HepG2 (cell line): Measurements from ENCODE around the gene BMAL1. TPM values are rescaled to one million over a fixed set of nuclear protein-coding genes. Genes with fewer than 3 reads are reported as not detected.

Experiments
- DMAP1 ChIP-seq: IDR thresholded peaks from 2 replicates; pipeline ENCODE4 v1.6.1; 2016
- GABPA ChIP-seq, 2 experiments: IDR thresholded peaks; 2 replicates each; pipeline ENCODE4 v1.6.1; 2011 to 2016; ENCODE audit warnings: low read depth in 2 of 2, low read length in 1 of 2, missing biosample characterization in 1 of 2, missing genetic modification characterization in 1 of 2
- GATAD2A ChIP-seq: IDR thresholded peaks from 2 replicates; pipeline ENCODE4 v1.6.1; 2016
- RBM39 ChIP-seq: fragments of 200-400 bp; formaldehyde crosslinking; IDR thresholded peaks from one replicate; pipeline ENCODE4 v1.6.1; 2018; ENCODE audit warnings: antibody characterized with exemption, mild to moderate bottlenecking, low read depth, low read length; ENCODE audit not compliant: poor library complexity, severe bottlenecking
- ZMYM4 ChIP-seq: sonication (generic); formaldehyde crosslinking; IDR thresholded peaks from 2 replicates; pipeline ENCODE4 v1.8.1; 2023; ENCODE audit warnings: mild to moderate bottlenecking, missing genetic modification reagents
- ZNF709 ChIP-seq: sonication (generic); formaldehyde crosslinking; IDR thresholded peaks from 2 replicates; pipeline ENCODE4 v1.5.0; 2020; ENCODE audit warnings: mild to moderate bottlenecking, missing genetic modification reagents
- ZSCAN22 ChIP-seq: sonication (generic); formaldehyde crosslinking; IDR thresholded peaks from 2 replicates; pipeline ENCODE4 v1.4.0; 2020; ENCODE audit warnings: mild to moderate bottlenecking, missing genetic modification reagents
- polyA plus RNA-seq, 8 experiments: library from polyadenylated mRNA; depleted of rRNA in 3 of 8; stranded (reverse) in 7 of 8; unstranded in 1 of 8; fragments of >200 nt; fragmentation: Illumina TruSeq in 4 of 8; extraction: Trizol in 4 of 8; gene quantifications; 2 replicates each; pipeline versions ENCODE4 v1.2.1 to v1.2.3, GENCODE V29; 2011 to 2016; ENCODE audit warnings: low read depth in 4 of 8, missing spikeins in 1 of 8, mixed read lengths in 1 of 8; ENCODE audit not compliant: insufficient read depth in 1 of 8
- total RNA-seq, 5 experiments: library from RNA; depleted of rRNA; stranded (reverse); fragments of >200 nt; fragmentation: Illumina TruSeq; extraction: Trizol; gene quantifications; 2 replicates each; pipeline ENCODE4 v1.2.3, GENCODE V29; 2016; ENCODE audit warnings: low read depth in 1 of 5
- TF ChIP-seq, protein P1 (sequence below): sonication (generic); formaldehyde crosslinking; IDR thresholded peaks from 2 replicates; pipeline ENCODE4 v1.5.0; 2020; ENCODE audit warnings: mild to moderate bottlenecking, missing genetic modification reagents, borderline replicate concordance
- TF ChIP-seq, protein P2 (sequence below): sonication (generic); formaldehyde crosslinking; IDR thresholded peaks from 2 replicates; pipeline ENCODE4 v1.9.0; 2021; ENCODE audit warnings: missing genetic modification reagents, borderline replicate concordance
- TF ChIP-seq, protein P3 (sequence below): conservative IDR thresholded peaks from 2 replicates; pipeline ENCODE4 v1.6.1; 2018; ENCODE audit warnings: missing genetic modification reagents
- TF ChIP-seq, protein P4 (sequence below): IDR thresholded peaks from 2 replicates; pipeline ENCODE4 v1.6.1; 2016; ENCODE audit warnings: low read depth
- TF ChIP-seq, protein P5 (sequence below): sonication (generic); formaldehyde crosslinking; IDR thresholded peaks from 2 replicates; pipeline ENCODE4 v1.5.1; 2020; ENCODE audit warnings: mild to moderate bottlenecking, missing genetic modification reagents
- TF ChIP-seq, protein P6 (sequence below): IDR thresholded peaks from 2 replicates; pipeline ENCODE4 v1.6.1; 2016; ENCODE audit warnings: missing genetic modification reagents, missing compliant biosample characterization

Gene BMAL1
- total and polyA plus RNA-seq, 2 of the 13 experiments (the other 11 are each of a cell fraction or from before 2014, with no cell fraction given) = 4.5 to 4.8 TPM

DNA sequence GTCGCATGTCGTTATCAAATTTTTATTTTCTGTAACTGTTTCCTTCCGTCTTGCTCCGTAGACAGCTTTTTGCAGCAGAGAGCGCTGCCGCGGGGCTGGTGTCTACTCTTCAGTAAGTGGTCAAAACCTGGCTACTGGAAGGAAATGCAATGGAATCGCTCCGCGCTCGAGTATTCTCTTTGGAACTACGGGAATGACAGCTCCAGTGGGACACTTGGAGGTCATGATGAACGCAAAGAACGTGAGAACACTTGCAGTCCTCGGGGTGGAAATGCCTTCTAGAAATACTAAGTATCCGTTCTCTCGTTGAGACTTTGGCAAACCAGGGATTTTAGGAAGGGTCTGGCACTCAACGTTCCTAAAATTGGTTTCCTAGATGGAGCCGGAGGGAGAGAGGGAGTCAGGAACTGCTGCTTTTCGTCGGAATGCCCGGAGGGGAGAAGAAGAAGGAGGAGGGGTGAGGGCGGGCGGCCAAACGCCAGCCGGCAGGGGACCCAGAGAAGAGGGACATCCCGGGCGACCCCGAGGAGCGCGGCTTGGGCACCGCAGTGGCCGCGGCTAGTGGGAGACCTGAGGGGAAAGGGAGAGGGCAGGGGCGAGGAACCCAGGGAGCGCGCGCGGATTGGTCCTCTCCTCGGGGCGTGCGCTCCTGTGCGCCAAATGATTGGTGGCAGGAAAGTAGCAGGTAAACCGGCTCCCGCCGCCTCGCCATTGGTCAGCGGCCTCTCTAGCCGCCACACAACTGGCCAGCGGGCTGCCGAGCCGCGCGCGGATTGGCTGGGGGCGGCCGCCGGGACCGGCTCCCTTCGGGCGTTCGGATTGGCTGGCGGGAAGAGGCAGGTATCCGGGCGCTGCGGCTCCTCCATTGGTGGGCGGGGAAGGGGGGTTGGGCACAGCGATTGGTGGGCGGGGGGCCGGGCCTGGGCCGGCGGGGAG, 490 bp upstream of the BMAL1 start (continued):
- TF ChIP-seq, protein P1, sequence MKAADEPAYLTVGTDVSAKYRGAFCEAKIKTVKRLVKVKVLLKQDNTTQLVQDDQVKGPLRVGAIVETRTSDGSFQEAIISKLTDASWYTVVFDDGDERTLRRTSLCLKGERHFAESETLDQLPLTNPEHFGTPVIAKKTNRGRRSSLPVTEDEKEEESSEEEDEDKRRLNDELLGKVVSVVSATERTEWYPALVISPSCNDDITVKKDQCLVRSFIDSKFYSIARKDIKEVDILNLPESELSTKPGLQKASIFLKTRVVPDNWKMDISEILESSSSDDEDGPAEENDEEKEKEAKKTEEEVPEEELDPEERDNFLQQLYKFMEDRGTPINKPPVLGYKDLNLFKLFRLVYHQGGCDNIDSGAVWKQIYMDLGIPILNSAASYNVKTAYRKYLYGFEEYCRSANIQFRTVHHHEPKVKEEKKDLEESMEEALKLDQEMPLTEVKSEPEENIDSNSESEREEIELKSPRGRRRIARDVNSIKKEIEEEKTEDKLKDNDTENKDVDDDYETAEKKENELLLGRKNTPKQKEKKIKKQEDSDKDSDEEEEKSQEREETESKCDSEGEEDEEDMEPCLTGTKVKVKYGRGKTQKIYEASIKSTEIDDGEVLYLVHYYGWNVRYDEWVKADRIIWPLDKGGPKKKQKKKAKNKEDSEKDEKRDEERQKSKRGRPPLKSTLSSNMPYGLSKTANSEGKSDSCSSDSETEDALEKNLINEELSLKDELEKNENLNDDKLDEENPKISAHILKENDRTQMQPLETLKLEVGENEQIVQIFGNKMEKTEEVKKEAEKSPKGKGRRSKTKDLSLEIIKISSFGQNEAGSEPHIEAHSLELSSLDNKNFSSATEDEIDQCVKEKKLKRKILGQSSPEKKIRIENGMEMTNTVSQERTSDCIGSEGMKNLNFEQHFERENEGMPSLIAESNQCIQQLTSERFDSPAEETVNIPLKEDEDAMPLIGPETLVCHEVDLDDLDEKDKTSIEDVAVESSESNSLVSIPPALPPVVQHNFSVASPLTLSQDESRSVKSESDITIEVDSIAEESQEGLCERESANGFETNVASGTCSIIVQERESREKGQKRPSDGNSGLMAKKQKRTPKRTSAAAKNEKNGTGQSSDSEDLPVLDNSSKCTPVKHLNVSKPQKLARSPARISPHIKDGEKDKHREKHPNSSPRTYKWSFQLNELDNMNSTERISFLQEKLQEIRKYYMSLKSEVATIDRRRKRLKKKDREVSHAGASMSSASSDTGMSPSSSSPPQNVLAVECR (CRISPR knock-in tag) = peak; percentile 47; the same call in 1 of the 2 replicates
- TF ChIP-seq, protein P2, sequence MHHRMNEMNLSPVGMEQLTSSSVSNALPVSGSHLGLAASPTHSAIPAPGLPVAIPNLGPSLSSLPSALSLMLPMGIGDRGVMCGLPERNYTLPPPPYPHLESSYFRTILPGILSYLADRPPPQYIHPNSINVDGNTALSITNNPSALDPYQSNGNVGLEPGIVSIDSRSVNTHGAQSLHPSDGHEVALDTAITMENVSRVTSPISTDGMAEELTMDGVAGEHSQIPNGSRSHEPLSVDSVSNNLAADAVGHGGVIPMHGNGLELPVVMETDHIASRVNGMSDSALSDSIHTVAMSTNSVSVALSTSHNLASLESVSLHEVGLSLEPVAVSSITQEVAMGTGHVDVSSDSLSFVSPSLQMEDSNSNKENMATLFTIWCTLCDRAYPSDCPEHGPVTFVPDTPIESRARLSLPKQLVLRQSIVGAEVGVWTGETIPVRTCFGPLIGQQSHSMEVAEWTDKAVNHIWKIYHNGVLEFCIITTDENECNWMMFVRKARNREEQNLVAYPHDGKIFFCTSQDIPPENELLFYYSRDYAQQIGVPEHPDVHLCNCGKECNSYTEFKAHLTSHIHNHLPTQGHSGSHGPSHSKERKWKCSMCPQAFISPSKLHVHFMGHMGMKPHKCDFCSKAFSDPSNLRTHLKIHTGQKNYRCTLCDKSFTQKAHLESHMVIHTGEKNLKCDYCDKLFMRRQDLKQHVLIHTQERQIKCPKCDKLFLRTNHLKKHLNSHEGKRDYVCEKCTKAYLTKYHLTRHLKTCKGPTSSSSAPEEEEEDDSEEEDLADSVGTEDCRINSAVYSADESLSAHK = no peak
- TF ChIP-seq ZNF709 (CRISPR knock-in tag) (peak; percentile 67; the same call in 1 of the 2 replicates), DMAP1 (CRISPR knock-in tag) (peak; percentile 27; the same call in 1 of the 2 replicates), GATAD2A (CRISPR knock-in tag) (no peak), ZMYM4 (CRISPR knock-in tag) (peak; percentile 70), ZSCAN22 (no peak), GABPA (IDR thresholded peaks at IDR 0.05; ENCODE audit: low read depth, low read length) (no peak), GABPA (CRISPR knock-in tag; IDR thresholded peaks at IDR 0.05; ENCODE audit: low read depth) (0 out of 2 replicates have a peak, but pooled peaks have one; percentile 12), RBM39 (peak; percentile 58)
- TF ChIP-seq, protein P3, sequence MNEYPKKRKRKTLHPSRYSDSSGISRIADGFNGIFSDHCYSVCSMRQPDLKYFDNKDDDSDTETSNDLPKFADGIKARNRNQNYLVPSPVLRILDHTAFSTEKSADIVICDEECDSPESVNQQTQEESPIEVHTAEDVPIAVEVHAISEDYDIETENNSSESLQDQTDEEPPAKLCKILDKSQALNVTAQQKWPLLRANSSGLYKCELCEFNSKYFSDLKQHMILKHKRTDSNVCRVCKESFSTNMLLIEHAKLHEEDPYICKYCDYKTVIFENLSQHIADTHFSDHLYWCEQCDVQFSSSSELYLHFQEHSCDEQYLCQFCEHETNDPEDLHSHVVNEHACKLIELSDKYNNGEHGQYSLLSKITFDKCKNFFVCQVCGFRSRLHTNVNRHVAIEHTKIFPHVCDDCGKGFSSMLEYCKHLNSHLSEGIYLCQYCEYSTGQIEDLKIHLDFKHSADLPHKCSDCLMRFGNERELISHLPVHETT = 0 out of 2 replicates have a peak, but pooled peaks have one; percentile 26
- TF ChIP-seq, protein P4, sequence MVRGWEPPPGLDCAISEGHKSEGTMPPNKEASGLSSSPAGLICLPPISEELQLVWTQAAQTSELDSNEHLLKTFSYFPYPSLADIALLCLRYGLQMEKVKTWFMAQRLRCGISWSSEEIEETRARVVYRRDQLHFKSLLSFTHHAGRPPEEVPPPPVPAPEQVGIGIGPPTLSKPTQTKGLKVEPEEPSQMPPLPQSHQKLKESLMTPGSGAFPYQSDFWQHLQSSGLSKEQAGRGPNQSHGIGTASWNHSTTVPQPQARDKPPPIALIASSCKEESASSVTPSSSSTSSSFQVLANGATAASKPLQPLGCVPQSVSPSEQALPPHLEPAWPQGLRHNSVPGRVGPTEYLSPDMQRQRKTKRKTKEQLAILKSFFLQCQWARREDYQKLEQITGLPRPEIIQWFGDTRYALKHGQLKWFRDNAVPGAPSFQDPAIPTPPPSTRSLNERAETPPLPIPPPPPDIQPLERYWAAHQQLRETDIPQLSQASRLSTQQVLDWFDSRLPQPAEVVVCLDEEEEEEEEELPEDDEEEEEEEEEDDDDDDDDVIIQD (CRISPR knock-in tag) = 0 out of 2 replicates have a peak, but pooled peaks have one; percentile 25
- TF ChIP-seq, protein P5, sequence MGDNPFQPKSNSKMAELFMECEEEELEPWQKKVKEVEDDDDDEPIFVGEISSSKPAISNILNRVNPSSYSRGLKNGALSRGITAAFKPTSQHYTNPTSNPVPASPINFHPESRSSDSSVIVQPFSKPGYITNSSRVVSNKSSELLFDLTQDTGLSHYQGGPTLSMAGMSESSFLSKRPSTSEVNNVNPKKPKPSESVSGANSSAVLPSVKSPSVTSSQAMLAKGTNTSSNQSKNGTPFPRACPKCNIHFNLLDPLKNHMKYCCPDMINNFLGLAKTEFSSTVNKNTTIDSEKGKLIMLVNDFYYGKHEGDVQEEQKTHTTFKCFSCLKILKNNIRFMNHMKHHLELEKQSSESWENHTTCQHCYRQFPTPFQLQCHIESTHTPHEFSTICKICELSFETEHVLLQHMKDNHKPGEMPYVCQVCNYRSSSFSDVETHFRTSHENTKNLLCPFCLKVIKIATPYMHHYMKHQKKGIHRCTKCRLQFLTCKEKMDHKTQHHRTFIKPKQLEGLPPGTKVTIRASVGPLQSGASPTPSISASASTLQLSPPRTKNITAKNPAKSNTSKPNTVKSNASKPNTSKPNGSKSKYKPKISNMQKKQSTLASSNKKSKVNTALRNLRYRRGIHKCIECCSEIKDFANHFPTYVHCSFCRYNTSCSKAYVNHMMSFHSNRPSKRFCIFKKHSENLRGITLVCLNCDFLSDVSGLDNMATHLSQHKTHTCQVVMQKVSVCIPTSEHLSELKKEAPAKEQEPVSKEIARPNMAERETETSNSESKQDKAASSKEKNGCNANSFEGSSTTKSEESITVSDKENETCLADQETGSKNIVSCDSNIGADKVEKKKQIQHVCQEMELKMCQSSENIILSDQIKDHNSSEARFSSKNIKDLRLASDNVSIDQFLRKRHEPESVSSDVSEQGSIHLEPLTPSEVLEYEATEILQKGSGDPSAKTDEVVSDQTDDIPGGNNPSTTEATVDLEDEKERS = no peak
- TF ChIP-seq, protein P6, sequence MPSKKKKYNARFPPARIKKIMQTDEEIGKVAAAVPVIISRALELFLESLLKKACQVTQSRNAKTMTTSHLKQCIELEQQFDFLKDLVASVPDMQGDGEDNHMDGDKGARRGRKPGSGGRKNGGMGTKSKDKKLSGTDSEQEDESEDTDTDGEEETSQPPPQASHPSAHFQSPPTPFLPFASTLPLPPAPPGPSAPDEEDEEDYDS (CRISPR knock-in tag) = peak; percentile 42; the same call in 1 of the 2 replicates
